Panc1 (cell line): ENCODE results near the gene SPATA46. TPM values are rescaled to one million over a fixed set of nuclear protein-coding genes. Genes with fewer than 3 reads are reported as not detected.

Experiments used
- ATAC-seq: fragments of 200-7000 bp; cut with Tn5 transposase; 2 replicates; pipeline ENCODE4 v1.9.1; 2020; ENCODE audit warnings: mild to moderate bottlenecking, moderate library complexity
- BruUV-seq: library from RNA; stranded (reverse); fragments of 400-500 nt; replicated peaks from 2 replicates; lab custom pipeline; 2021; lab: Mats Ljungman, UMichigan
- CTCF ChIA-PET: fragments of 300-600 bp; sonication (Branson Sonifier 250); formaldehyde crosslinking; loops from one replicate; lab custom pipeline; 2022; ENCODE audit warnings: antibody characterized with exemption; lab: Charles Lee
- POLR2A ChIA-PET: fragments of 300-600 bp; sonication (Branson Sonifier 250); formaldehyde crosslinking; loops from one replicate; lab custom pipeline; 2022; ENCODE audit warnings: antibody characterized with exemption; lab: Charles Lee
- DNase-seq: peaks from one replicate; pipeline ENCODE4 v3.0.0-alpha.2; 2010; ENCODE audit warnings: low read depth, low spot score
- H3K27ac ChIP-seq: 2 replicates; pipeline ENCODE4 v1.5.1; 2011; ENCODE audit warnings: mild to moderate bottlenecking, low read length, inconsistent platforms
- H3K27me3 ChIP-seq: fragments of 200-500 bp; sonication (Bioruptor generic); 2 replicates; pipeline ENCODE4 v1.6.0; 2014; ENCODE audit warnings: low read length, inconsistent platforms; ENCODE audit not compliant: control insufficient read depth, insufficient read depth
- H3K36me3 ChIP-seq: fragments of 200-500 bp; sonication (Bioruptor generic); 2 replicates; pipeline ENCODE4 v1.5.1; 2014; ENCODE audit warnings: inconsistent platforms, mild to moderate bottlenecking, low read length, moderate library complexity; ENCODE audit not compliant: control insufficient read depth, insufficient read depth
- H3K4me1 ChIP-seq: 2 replicates; pipeline ENCODE4 v1.5.1; 2011; ENCODE audit warnings: inconsistent platforms, mild to moderate bottlenecking, low read length, moderate library complexity; ENCODE audit not compliant: control insufficient read depth, insufficient read depth
- H3K4me3 ChIP-seq, 2 experiments: 2 replicates each; pipeline ENCODE4 v1.5.1; 2011 to 2012; ENCODE audit warnings: low read depth in 2 of 2, low read length in 2 of 2, mild to moderate bottlenecking in 2 of 2, inconsistent platforms in 1 of 2, moderate library complexity in 1 of 2
- H3K9me3 ChIP-seq: fragments of 200-500 bp; sonication (Bioruptor generic); 2 replicates; pipeline ENCODE4 v1.5.1; 2014; ENCODE audit warnings: low read depth, mild to moderate bottlenecking, inconsistent platforms, low read length, moderate library complexity; ENCODE audit not compliant: control insufficient read depth, insufficient read depth
- POLR2AphosphoS5 ChIP-seq: IDR thresholded peaks from 2 replicates; pipeline ENCODE4 v1.6.1; 2012; ENCODE audit warnings: mild to moderate bottlenecking, low read depth, low read length, moderate library complexity
- REST ChIP-seq, 2 experiments: IDR thresholded peaks; 2 replicates each; pipeline ENCODE4 v1.6.1; 2011 to 2012; ENCODE audit warnings: low read depth in 2 of 2, control low read depth in 1 of 2, low read length in 1 of 2, mild to moderate bottlenecking in 1 of 2, moderate library complexity in 1 of 2; ENCODE audit not compliant: insufficient read depth in 1 of 2
- SIN3A ChIP-seq: IDR thresholded peaks from 2 replicates; pipeline ENCODE4 v1.6.1; 2012; ENCODE audit warnings: low read depth, mild to moderate bottlenecking, low read length, moderate library complexity, borderline replicate concordance; ENCODE audit not compliant: insufficient read depth
- TCF7L2 ChIP-seq: IDR thresholded peaks from 2 replicates; pipeline ENCODE4 v1.6.1; 2011; ENCODE audit warnings: mild to moderate bottlenecking, low read depth, low read length, inconsistent platforms
- in situ Hi-C: cut with HindIII; loops from 2 replicates; pipeline ENCODE4 v1.10.0; 2016; ENCODE audit warnings: low sequenced_read_pairs, low pct_unique_long_range_greater_than_20kb
- intact Hi-C: fragments of 100-400 bp; cut with micrococcal nuclease; formaldehyde crosslinking; loops from one replicate; pipeline ENCODE4 v1.10.0; 2022; ENCODE audit not compliant: unreplicated experiment
- total RNA-seq: library from RNA; stranded (reverse); gene quantifications from one replicate; pipeline ENCODE4 v1.2.1, GENCODE V29; 2021; ENCODE audit not compliant: unreplicated experiment
- TF ChIP-seq, protein P1 (sequence below): fragments of 450-650 bp; IDR thresholded peaks from 2 replicates; pipeline ENCODE4 v1.5.1; 2017; ENCODE audit warnings: mild to moderate bottlenecking

Gene SPATA46
- total RNA-seq, 1 experiment from 2014 or later, result not detected

GRCh38 chr1:162372159-162373071, 4.2 kb downstream of the SPATA46 start:
- no peak for DNase-seq
- intact Hi-C loops (no loop called here), in situ Hi-C loops (no loop called here)
- BruUV-seq, result no TSS peak
- POLR2A ChIA-PET, result no interaction called here
- Histone ChIP-seq H3K4me1 (no peaks in the 10 kb centered on the region), H3K9me3 (no peaks in the 10 kb centered on the region), H3K27ac (no peak overlapping the region), H3K4me3 (no peak overlapping the region), H3K36me3 (no peaks in the 10 kb centered on the region), H3K27me3 (no peaks in the 10 kb centered on the region)
- TF ChIP-seq POLR2AphosphoS5 (no peak), TCF7L2 (no peak), REST (IDR thresholded peaks at IDR 0.05; ENCODE audit: insufficient read depth in 1 of 2, low read depth in 2 of 2, low read length in 1 of 2) (no peak), SIN3A (no peak)
- TF ChIP-seq, protein P1, sequence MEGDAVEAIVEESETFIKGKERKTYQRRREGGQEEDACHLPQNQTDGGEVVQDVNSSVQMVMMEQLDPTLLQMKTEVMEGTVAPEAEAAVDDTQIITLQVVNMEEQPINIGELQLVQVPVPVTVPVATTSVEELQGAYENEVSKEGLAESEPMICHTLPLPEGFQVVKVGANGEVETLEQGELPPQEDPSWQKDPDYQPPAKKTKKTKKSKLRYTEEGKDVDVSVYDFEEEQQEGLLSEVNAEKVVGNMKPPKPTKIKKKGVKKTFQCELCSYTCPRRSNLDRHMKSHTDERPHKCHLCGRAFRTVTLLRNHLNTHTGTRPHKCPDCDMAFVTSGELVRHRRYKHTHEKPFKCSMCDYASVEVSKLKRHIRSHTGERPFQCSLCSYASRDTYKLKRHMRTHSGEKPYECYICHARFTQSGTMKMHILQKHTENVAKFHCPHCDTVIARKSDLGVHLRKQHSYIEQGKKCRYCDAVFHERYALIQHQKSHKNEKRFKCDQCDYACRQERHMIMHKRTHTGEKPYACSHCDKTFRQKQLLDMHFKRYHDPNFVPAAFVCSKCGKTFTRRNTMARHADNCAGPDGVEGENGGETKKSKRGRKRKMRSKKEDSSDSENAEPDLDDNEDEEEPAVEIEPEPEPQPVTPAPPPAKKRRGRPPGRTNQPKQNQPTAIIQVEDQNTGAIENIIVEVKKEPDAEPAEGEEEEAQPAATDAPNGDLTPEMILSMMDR, result no peak
- ATAC-seq, result no peak
- CTCF ChIA-PET, result no interaction called here

DNA sequence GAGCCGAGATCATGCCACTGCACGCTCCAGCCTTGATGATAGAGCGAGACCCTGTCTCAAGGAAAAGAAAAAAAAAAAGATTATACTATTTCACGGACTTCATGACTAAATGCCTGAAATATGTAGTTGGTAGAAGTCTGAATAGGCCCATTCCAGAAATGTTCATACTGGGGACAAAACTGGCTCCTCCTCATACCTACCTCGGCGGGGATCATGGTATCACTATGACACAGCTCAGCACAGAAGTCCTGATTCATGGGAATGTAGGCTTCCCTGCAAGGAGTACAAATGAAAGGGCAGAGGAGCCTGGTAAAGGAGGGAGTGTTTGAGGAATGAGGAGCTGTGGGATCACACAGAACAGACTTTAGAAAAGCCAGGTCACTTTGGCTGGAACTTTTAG, 5.0 kb downstream of the SPATA46 start:
- in situ Hi-C loops (no loop called here), intact Hi-C loops (no loop called here)
- Histone ChIP-seq H3K27me3 (no peaks in the 10 kb centered on the region), H3K9me3 (no peaks in the 10 kb centered on the region), H3K27ac (no peak overlapping the region), H3K4me1 (no peaks in the 10 kb centered on the region), H3K4me3 (no peak overlapping the region), H3K36me3 (no peaks in the 10 kb centered on the region)
- POLR2A ChIA-PET, result no interaction called here
- ATAC-seq, result no peak
- TF ChIP-seq REST (IDR thresholded peaks at IDR 0.05; ENCODE audit: insufficient read depth in 1 of 2, low read depth in 2 of 2, low read length in 1 of 2), result no peak
- TF ChIP-seq, protein P1, result no peak
- CTCF ChIA-PET, result no interaction called here
- BruUV-seq, result no TSS peak
- DNase-seq, result no peak
